Ishikawa (cell line): ENCODE results near the gene PRR5L.

ENCODE experiments used
- CEBPB ChIP-seq: IDR thresholded peaks from 2 replicates; pipeline ENCODE4 v1.6.1; 2012
- CREB1 ChIP-seq: IDR thresholded peaks from 2 replicates; pipeline ENCODE4 v1.6.1; 2012; ENCODE audit warnings: low read depth
- EP300 ChIP-seq: IDR thresholded peaks from 2 replicates; pipeline ENCODE4 v1.6.1; 2012; ENCODE audit warnings: borderline replicate concordance
- MAX ChIP-seq: IDR thresholded peaks from 2 replicates; pipeline ENCODE4 v1.6.1; 2012
- NFIC ChIP-seq: IDR thresholded peaks from 2 replicates; pipeline ENCODE4 v1.6.1; 2012
- RAD21 ChIP-seq: IDR thresholded peaks from 2 replicates; pipeline ENCODE4 v1.6.1; 2012; ENCODE audit warnings: low read depth
- REST ChIP-seq: IDR thresholded peaks from 2 replicates; pipeline ENCODE4 v1.6.1; 2012; ENCODE audit warnings: low read depth, mild to moderate bottlenecking
- TAF1 ChIP-seq: IDR thresholded peaks from 2 replicates; pipeline ENCODE4 v1.6.1; 2012; ENCODE audit warnings: low read depth, mild to moderate bottlenecking
- TCF12 ChIP-seq: IDR thresholded peaks from 2 replicates; pipeline ENCODE4 v1.6.1; 2012; ENCODE audit warnings: low read depth
- YY1 ChIP-seq: IDR thresholded peaks from 2 replicates; pipeline ENCODE4 v1.6.1; 2012; ENCODE audit warnings: low read depth

- TF ChIP-seq MAX (no peak), TCF12 (no peak), RAD21 (no peak), CREB1 (no peak), REST (no peak), CEBPB (no peak), NFIC (no peak), EP300 (no peak), TAF1 (no peak), YY1 (no peak)
Measured at GRCh38 chr11:36266767-36267166, 29.3 kb upstream of the PRR5L start.
